Activated naive CD4-positive, alpha-beta T cell treated with anti-CD3 and anti-CD28 coated beads, Interleukin-2, amount 10 ng/mL, durations not matched to agents 7 days and 5 days (primary cell): Measurements from ENCODE around the gene PLET1.
A peak's percentile ranks its signal among the peaks of the same experiment; 100 is the strongest.

Experiments
- CTCF ChIA-PET: fragments of 350-600 bp; sonication (Branson Sonifier 250); formaldehyde crosslinking; loops from one replicate; lab custom pipeline; 2021; ENCODE audit warnings: antibody characterized with exemption; lab: Charles Lee
- DNase-seq: peaks from one replicate; pipeline ENCODE4 v3.0.0-alpha.2; 2020
- H3K27ac Mint-ChIP-seq: one replicate; pipeline ENCODE4 v1.8.0; 2021; ENCODE audit warnings: mild to moderate bottlenecking, moderate library complexity, mixed read lengths
- H3K27me3 Mint-ChIP-seq: one replicate; pipeline ENCODE4 v1.8.0; 2021; ENCODE audit warnings: mild to moderate bottlenecking, mixed read lengths
- H3K36me3 Mint-ChIP-seq: one replicate; pipeline ENCODE4 v1.8.0; 2021; ENCODE audit warnings: mixed read lengths
- H3K4me1 Mint-ChIP-seq: one replicate; pipeline ENCODE4 v1.8.0; 2021; ENCODE audit warnings: mixed read lengths
- H3K4me3 Mint-ChIP-seq: one replicate; pipeline ENCODE4 v1.8.0; 2021; ENCODE audit warnings: mild to moderate bottlenecking, moderate library complexity, mixed read lengths
- H3K9me3 Mint-ChIP-seq: one replicate; pipeline ENCODE4 v1.8.0; 2021; ENCODE audit warnings: mixed read lengths

Gene PLET1, protein sequence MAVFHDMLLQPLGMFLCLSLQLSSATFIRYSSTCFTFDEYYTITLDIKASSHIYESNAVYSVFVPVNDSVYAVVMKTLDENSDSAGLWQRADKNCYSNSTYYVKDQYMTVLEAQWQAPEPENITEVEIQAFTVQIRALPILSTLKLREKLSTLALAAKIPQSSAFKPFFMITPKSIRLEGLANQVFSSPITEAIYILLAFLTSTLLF

DNA sequence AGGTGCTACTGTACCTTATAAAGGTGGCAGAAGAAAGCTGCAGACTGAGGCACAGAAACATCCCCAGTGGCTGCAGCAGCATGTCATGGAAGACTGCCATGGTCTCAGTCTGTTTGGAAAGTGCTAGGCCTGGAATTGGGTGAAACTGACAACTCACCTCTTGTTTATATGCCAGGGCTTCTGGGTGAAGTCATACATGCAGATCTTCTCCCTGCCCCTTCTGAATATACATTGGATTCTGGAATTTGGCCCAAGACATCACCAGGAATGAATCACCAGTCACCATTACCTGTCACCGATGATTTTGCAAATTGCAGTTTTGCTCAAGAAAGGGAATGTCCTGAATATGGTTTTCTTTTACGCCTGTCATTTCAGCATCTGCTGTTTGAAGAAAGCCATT, at the start of gene PLET1:
TSS of gene PLET1 (minus strand) at position 371 of the 400 bp plus-strand sequence. CDS start at position 100, 271 bp downstream.
- DNase-seq = no peak
- H3K27me3 Mint-ChIP-seq = peaks cover 4% of the 10 kb centered on the region
- H3K27ac Mint-ChIP-seq = no peak within 1 kb of the TSS
- H3K4me3 Mint-ChIP-seq = no peak within 1 kb of the TSS
- CTCF ChIA-PET = no interaction called here
- H3K36me3 Mint-ChIP-seq = no peaks in the 10 kb centered on the region
- H3K4me1 Mint-ChIP-seq = no peaks in the 10 kb centered on the region
- H3K9me3 Mint-ChIP-seq = no peaks in the 10 kb centered on the region

DNA sequence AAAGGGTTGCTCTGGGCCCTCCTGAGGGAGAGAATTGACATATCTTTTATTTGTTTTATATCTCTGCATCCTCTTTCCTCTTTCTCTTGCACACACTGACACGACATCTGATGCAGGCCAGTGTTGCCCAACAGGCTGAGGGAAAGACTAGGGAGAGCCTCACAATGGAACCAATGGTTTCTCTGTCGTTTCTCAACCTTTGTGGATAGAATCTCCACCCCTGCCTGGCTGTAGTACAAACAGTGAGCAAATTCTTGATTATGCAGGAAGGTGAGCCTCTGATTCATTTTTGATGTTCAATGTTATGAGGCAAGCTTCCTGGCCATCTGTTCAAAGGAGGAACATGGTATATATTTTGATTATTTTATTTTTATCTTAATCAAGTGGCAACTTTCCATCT, 49.8 kb upstream of the PLET1 start:
- no peak overlapping the region for H3K4me3 Mint-ChIP-seq
- H3K4me1 Mint-ChIP-seq = peaks cover 2% of the 10 kb centered on the region
- H3K27ac Mint-ChIP-seq = no peak overlapping the region
- CTCF ChIA-PET = no interaction called here
- H3K27me3 Mint-ChIP-seq = no peaks in the 10 kb centered on the region
- peaks cover 7% of the 10 kb centered on the region for H3K9me3 Mint-ChIP-seq
- H3K36me3 Mint-ChIP-seq = peaks cover 2% of the 10 kb centered on the region
- no peak for DNase-seq

DNA sequence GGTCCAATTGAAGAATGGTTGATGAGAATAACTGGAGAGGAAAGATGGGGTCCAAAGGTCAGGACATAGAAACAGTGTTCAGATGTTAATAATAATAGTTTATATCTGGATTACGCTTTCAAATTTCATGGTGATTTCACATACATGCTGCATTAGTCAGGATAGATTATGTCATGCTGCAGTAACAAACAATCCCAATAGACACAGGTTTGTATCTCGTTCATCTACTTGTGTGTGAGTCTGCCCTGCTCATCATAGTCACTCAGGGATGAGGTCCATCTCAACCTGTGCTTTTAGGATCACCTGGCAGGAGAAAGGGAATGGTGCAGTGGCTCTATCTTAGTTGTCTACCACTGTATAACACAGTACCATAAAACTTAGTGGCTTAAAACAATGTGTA, 48.0 kb upstream of the PLET1 start:
- Mint-ChIP-seq H3K36me3 (peaks cover 2% of the 10 kb centered on the region), H3K4me3 (no peak overlapping the region), H3K27ac (no peak overlapping the region), H3K9me3 (peaks cover 7% of the 10 kb centered on the region), H3K27me3 (no peaks in the 10 kb centered on the region), H3K4me1 (no peaks in the 10 kb centered on the region)
- CTCF ChIA-PET = no interaction called here
- DNase-seq = no peak

DNA sequence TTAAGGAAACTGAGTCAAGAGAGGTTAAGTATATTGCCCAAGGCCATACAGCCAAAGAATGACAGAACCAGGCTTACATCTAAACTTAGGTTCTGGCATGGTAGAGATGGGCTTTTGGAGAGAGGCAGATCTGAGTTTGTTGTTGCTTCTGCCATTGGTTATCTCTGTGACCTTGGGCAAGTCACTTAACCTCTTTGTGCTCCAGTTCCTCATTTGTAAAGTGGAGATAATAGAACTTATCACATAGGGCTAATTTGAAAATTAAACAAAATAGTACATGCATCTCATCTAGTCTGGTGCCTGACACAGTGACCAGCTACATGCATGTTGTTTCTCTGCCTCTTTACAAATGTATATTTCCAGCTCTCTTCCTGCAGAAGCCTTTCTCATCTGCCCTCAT, 47.0 kb upstream of the PLET1 start:
- no peak for DNase-seq
- no peak overlapping the region for H3K4me3 Mint-ChIP-seq
- H3K27ac Mint-ChIP-seq = no peak overlapping the region
- no peaks in the 10 kb centered on the region for H3K27me3 Mint-ChIP-seq
- H3K9me3 Mint-ChIP-seq = peaks cover 7% of the 10 kb centered on the region
- peaks cover 2% of the 10 kb centered on the region for H3K36me3 Mint-ChIP-seq
- CTCF ChIA-PET = no interaction called here
- peaks cover 4% of the 10 kb centered on the region for H3K4me1 Mint-ChIP-seq

DNA sequence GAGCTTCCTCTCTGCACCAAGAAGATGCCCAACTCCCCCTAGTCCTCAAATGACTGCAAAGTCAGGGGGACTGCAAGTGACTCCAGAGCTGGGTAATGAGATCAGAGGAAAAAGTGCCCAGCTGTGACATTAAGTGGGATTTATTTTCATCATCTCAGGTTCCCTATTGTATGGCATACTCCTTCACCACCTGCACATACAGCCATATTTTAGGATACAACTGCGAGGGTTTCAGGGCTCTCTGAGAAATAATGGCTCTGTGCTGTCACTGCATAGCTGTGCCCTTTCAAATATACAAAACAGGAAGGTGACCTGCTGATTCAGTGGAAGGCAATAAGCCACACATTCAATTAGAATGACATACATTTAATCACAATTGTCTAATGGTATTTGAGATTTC, 45.6 kb upstream of the PLET1 start:
- Mint-ChIP-seq H3K4me1 (peaks cover 13% of the 10 kb centered on the region), H3K27me3 (no peaks in the 10 kb centered on the region), H3K36me3 (peaks cover 2% of the 10 kb centered on the region), H3K4me3 (no peak overlapping the region), H3K9me3 (peaks cover 7% of the 10 kb centered on the region), H3K27ac (no peak overlapping the region)
- no peak for DNase-seq
- CTCF ChIA-PET = no interaction called here

DNA sequence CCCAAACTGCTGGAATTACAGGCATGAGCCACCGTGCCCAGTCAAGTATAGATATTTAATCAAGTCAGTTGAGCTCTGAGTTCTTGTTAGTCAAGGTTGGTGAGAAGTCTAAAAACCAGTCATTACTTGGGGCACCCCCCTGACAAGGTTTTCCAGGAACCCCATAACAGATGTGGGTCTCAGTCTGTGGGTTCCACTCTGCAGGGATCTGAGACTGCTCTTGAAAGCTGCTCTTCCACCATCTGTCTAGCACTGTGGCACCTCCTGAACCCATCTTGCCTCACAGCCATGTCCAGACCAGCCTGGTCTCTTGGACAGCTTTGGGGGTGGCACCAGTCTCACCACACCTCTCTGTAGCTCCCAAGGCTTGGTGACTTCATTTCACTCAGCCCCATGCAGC, 44.3 kb upstream of the PLET1 start:
- CTCF ChIA-PET = interaction anchor here (1.4 kb wide), 1 partner anchor 283 kb away, joined by 3 read pairs; no protein-coding TSS in a partner anchor

DNA sequence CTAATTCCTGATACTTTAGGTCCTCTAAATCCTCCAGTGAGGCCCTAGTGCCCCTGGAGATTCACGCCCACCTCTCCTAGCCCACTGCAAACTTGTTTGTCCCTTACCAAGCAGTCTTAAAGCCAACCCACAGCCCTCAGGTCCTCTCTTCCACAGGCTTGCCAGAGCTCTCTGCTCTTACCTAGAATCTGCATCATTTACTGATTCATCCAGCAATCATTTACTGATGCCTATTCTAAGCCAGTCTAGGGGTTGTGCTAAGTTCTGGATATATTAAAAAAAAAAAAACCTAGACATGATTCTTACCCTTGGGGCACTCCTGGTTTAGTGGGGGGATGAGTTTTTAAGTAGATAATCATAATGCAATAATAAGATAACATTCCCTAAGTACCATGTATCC, 43.0 kb upstream of the PLET1 start:
- peaks cover 4% of the 10 kb centered on the region for H3K36me3 Mint-ChIP-seq
- peaks cover 20% of the 10 kb centered on the region for H3K4me1 Mint-ChIP-seq
- H3K4me3 Mint-ChIP-seq = no peak overlapping the region
- H3K27ac Mint-ChIP-seq = no peak overlapping the region
- H3K9me3 Mint-ChIP-seq = peaks cover 4% of the 10 kb centered on the region
- CTCF ChIA-PET = interaction anchor here (1.1 to 1.4 kb wide), 4 partner anchors 9 to 285 kb away, joined by 3 read pairs; partner anchors contain the start of gene PTS
- DNase-seq = no peak
- H3K27me3 Mint-ChIP-seq = no peaks in the 10 kb centered on the region

More for the DNA sequence above, 44.3 kb upstream of the PLET1 start:
- DNase-seq = no peak
- Mint-ChIP-seq H3K27ac (no peak overlapping the region), H3K27me3 (no peaks in the 10 kb centered on the region), H3K4me3 (no peak overlapping the region), H3K36me3 (peaks cover 2% of the 10 kb centered on the region), H3K4me1 (peaks cover 15% of the 10 kb centered on the region), H3K9me3 (peaks cover 7% of the 10 kb centered on the region)

DNA sequence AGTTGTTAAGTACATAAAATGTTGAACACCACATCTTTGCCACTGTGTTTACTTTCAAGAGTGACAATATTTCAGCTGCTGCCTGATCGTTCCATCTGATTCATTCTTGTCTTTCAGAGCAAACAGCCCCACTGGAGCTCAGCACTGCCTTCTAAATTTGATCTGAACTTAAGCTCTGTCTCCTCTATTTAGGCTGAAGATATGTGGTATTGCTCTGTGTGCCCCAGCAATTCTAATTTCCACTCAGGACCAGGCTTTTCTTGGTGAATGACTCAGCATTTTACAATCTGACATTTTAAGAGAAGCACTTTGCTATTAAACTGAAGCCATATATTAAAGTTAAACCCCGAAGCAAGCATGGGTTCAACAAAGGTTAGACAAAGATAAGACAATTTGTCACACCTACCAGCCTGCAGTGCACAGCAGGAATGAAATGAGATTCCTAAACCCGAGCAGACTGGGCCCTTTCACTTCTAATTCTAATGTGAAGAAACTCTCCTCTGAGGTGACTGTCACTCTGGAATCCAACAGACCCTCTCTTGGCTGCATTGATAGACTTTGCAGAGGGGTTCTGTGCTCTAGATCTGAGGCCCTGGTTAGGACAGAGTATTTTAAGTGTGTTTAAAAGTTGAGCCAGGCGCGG, 41.7 kb upstream of the PLET1 start:
- Mint-ChIP-seq H3K36me3 (peaks cover 4% of the 10 kb centered on the region), H3K4me1 (peaks cover 32% of the 10 kb centered on the region), H3K4me3 (no peak overlapping the region), H3K27me3 (peaks cover 3% of the 10 kb centered on the region), H3K27ac (no peak overlapping the region), H3K9me3 (no peaks in the 10 kb centered on the region)
- DNase-seq = no peak
- CTCF ChIA-PET = interaction anchor here (1.0 kb wide), 2 partner anchors 22 to 283 kb away, joined by 3 read pairs; no protein-coding TSS in a partner anchor

DNA sequence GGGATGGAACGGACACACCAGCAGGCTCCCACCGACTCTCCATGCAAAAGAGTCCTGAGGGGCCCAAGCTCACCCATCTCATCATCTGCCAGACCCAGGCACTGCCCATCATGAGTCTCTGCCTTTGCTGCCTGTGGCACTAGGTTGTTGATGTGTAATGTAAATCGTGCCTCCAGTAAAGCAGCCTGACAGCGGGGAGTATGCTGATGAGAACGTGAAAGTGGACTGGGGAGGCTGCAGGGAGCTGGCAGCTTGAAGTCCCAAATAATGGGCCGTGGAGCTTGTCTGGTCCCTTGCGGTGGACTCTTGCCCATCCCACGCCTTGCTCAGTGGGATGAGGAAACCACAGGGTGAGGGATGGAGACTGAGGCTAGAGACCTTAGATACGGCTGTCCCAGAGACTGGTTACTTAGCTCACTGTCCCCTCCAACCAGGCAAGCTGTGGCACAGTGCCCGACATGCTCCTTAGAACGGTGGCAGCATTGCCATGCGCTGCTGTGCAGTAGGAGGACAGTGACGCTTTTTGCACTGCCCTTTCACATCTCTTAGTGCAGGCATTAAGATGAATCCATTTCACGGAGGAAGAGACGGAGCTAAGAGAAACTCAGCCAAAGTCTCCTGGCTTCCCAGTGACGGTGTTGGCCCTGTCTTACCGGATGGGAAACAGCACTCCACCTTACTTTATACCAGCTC, 39.6 kb upstream of the PLET1 start:
- no peak for DNase-seq
- Mint-ChIP-seq H3K4me3 (no peak overlapping the region), H3K4me1 (peaks cover 48% of the 10 kb centered on the region), H3K27me3 (peaks cover 3% of the 10 kb centered on the region), H3K27ac (no peak overlapping the region), H3K9me3 (no peaks in the 10 kb centered on the region), H3K36me3 (peaks cover 12% of the 10 kb centered on the region)
- CTCF ChIA-PET = interaction anchor here (1.2 to 1.7 kb wide), 2 partner anchors 17 to 20 kb away, joined by 3 to 5 read pairs; no protein-coding TSS in a partner anchor

DNA sequence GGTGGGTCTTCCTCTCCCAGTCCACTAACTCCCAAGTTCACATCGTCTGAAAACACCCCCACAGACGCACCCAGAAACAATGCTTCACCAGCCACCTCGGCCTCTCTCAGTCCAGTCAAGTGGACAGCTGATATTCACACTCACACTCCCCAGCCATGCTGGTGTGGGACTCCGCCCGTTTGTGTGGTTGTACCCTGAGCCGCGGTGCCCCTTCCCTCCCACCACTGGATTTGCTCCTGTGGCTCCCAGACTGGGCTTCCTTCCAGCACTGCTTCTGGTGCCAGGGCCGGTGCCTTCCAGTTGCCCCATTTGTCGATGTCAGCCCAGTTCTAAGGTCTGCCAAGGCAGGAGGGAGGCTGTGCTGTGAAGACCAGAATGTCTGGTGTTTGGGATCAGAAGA, 37.9 kb upstream of the PLET1 start:
- Mint-ChIP-seq H3K27me3 (peaks cover 3% of the 10 kb centered on the region), H3K36me3 (peaks cover 20% of the 10 kb centered on the region), H3K4me3 (no peak overlapping the region), H3K9me3 (no peaks in the 10 kb centered on the region), H3K27ac (no peak overlapping the region), H3K4me1 (peaks cover 53% of the 10 kb centered on the region)
- DNase-seq = no peak
- CTCF ChIA-PET = no interaction called here

DNA sequence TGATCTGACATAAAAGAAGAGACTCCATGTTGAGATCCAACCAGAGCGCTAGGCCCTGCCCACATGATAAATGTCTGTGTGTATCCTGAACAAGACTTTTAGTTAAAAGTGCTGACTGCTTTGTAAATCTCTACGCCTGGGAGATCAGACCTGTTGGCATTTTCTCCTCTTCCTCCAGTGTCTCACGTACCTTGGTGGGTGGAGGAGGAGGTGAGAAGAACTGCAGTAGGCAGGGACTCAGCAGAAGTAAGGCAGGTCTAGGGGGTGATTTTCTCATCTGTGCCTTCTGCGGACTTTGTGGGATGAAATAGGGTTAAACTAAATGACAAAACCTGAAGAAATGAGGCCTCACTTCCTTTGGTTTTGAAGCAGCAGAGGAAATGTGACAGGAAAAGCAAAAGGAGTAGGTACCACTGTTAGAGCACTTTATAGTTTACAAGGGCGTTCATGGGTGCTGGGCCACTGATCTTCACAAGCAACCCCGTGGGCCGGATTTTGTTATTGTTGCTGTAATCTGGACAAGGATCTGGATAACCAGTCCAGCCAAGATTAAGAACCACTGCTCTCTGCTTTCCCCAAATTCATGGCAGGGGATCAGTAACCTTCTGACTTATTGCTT, 36.7 kb upstream of the PLET1 start:
- Mint-ChIP-seq H3K27me3 (peaks cover 3% of the 10 kb centered on the region), H3K9me3 (peaks cover 2% of the 10 kb centered on the region), H3K4me3 (peak overlapping the region; percentile 30), H3K27ac (peak overlapping the region; percentile 91), H3K36me3 (peaks cover 21% of the 10 kb centered on the region), H3K4me1 (peaks cover 48% of the 10 kb centered on the region)
- CTCF ChIA-PET = no interaction called here
- DNase-seq = peak; percentile 55

DNA sequence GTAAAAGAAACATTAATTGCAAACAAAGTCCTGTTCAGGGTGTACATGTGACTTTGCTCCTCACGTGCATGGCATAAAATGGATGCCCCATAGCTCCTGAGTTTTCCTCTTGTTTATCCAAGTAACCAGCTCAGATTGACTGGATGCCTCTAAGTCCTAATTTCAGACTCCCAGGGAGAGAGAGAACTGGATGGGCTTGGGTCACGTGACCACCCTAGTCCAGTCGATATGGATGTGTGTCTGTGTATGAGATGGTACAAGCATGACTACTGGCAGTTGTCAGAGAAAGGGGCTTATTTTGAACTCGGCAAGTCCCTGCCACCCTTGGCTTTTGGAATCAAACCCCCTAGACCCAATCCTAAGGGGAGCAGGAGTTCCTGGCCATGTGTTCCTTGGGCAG, 35.4 kb upstream of the PLET1 start:
- DNase-seq = no peak
- CTCF ChIA-PET = interaction anchor here (0.7 to 1.1 kb wide), 3 partner anchors 16 to 292 kb away, joined by 3 to 5 read pairs (median 4); no protein-coding TSS in a partner anchor
- Mint-ChIP-seq H3K4me3 (no peak overlapping the region), H3K27me3 (peaks cover 3% of the 10 kb centered on the region), H3K9me3 (peaks cover 4% of the 10 kb centered on the region), H3K27ac (peak overlapping the region; percentile 11), H3K4me1 (peaks cover 53% of the 10 kb centered on the region), H3K36me3 (peaks cover 32% of the 10 kb centered on the region)

DNA sequence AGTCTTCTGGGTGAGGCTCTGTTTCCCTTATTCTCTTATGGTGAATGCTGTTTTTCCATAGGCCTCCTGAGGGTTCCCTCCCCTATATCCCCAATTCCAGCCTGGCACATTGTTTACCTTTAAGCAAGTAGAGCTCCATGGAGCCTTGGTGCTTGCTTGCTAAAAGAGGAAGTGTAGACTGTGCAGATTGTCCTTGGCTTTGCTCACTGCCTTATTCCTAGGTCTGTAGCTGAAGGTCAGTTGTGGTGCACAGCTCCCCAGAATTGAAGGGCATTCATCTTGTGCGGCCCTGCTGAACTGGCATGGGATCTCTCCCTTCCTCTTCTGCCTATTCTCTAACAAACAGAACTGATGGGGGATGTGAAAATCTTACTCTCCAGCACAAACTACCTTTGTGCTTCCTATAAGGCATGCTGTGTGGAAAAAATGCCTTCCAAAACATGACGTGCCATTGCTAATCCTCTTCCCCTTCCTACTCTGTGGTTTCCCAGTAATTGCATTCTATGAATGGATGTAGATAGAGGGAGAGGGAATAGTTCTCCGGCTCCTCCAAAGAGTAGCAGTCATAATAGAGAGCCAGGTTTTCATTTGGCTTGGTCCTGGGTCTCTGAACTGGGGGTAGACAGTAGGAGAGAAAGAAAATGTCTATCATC, 34.2 kb upstream of the PLET1 start:
- Mint-ChIP-seq H3K27ac (no peak overlapping the region), H3K4me3 (no peak overlapping the region), H3K4me1 (peaks cover 61% of the 10 kb centered on the region), H3K9me3 (peaks cover 4% of the 10 kb centered on the region), H3K36me3 (peaks cover 33% of the 10 kb centered on the region), H3K27me3 (peaks cover 5% of the 10 kb centered on the region)
- CTCF ChIA-PET = interaction anchor here (1.0 to 1.9 kb wide), 3 partner anchors 9 to 261 kb away, joined by 3 to 9 read pairs (median 6); no protein-coding TSS in a partner anchor
- DNase-seq = no peak
